DND-41 (cell line): ENCODE data around the gene FBXW12.

Source experiments
- ATAC-seq: fragments of 200-7000 bp; cut with Tn5 transposase; 3 replicates; pipeline ENCODE4 v1.9.1; 2021; ENCODE audit warnings: low read depth; ENCODE audit not compliant: insufficient read depth
- DNase-seq: peaks from one replicate; pipeline ENCODE4 v3.0.0-alpha.2; 2020
- H2AFZ ChIP-seq: 2 replicates; pipeline ENCODE4 v1.6.0; 2012; ENCODE audit warnings: low read depth, low read length
- H3K27ac ChIP-seq: 2 replicates; pipeline ENCODE4 v1.5.1; 2012; ENCODE audit warnings: low read length, inconsistent platforms
- H3K27me3 ChIP-seq: fragments of 200-600 bp; sonication (generic); 2 replicates; pipeline ENCODE4 v1.6.0; 2012; ENCODE audit warnings: low read length, mild to moderate bottlenecking, inconsistent platforms; ENCODE audit not compliant: insufficient read depth, poor library complexity
- H3K36me3 ChIP-seq: 2 replicates; pipeline ENCODE4 v1.5.1; 2012; ENCODE audit warnings: low read length, inconsistent platforms; ENCODE audit not compliant: insufficient read depth
- H3K4me1 ChIP-seq: 2 replicates; pipeline ENCODE4 v1.5.1; 2012; ENCODE audit warnings: mild to moderate bottlenecking, low read length; ENCODE audit not compliant: insufficient read depth
- H3K4me2 ChIP-seq: 2 replicates; pipeline ENCODE4 v1.6.0; 2012; ENCODE audit warnings: mild to moderate bottlenecking, moderate library complexity, low read length, inconsistent platforms; ENCODE audit not compliant: insufficient read depth
- H3K4me3 ChIP-seq, 2 experiments: fragments of 200-600 bp in 1 of 2; shearing (Covaris generic) in 1 of 2; 2 replicates each; pipeline ENCODE4 v1.5.1; 2012 to 2016; ENCODE audit warnings: inconsistent platforms in 2 of 2, low read length in 2 of 2, mild to moderate bottlenecking in 2 of 2, low read depth in 1 of 2, moderate library complexity in 1 of 2
- H3K79me2 ChIP-seq: 2 replicates; pipeline ENCODE4 v1.6.0; 2012; ENCODE audit warnings: low read length, inconsistent platforms; ENCODE audit not compliant: insufficient read depth
- H3K9ac ChIP-seq: 2 replicates; pipeline ENCODE4 v1.6.0; 2012; ENCODE audit warnings: low read depth, mild to moderate bottlenecking, inconsistent platforms, low read length, moderate library complexity
- H3K9me3 ChIP-seq: 2 replicates; pipeline ENCODE4 v1.5.1; 2012; ENCODE audit warnings: low read length, moderate library complexity, mild to moderate bottlenecking, inconsistent platforms; ENCODE audit not compliant: insufficient read depth, severe bottlenecking
- H4K20me1 ChIP-seq: 2 replicates; pipeline ENCODE4 v1.6.0; 2012; ENCODE audit warnings: low read length; ENCODE audit not compliant: insufficient read depth
- EZH2 ChIP-seq: IDR thresholded peaks from 3 replicates; pipeline ENCODE4 v1.6.1; 2012; ENCODE audit warnings: borderline replicate concordance, low read depth, mild to moderate bottlenecking, moderate library complexity, low read length, inconsistent platforms; ENCODE audit not compliant: severe bottlenecking
- TF ChIP-seq, protein P1 (sequence below): IDR thresholded peaks from 2 replicates; pipeline ENCODE4 v1.5.1; 2012; ENCODE audit warnings: borderline replicate concordance, low read length, moderate library complexity, mild to moderate bottlenecking; ENCODE audit not compliant: poor library complexity, severe bottlenecking; ENCODE audit errors: extremely low read depth

Gene FBXW12

DNA sequence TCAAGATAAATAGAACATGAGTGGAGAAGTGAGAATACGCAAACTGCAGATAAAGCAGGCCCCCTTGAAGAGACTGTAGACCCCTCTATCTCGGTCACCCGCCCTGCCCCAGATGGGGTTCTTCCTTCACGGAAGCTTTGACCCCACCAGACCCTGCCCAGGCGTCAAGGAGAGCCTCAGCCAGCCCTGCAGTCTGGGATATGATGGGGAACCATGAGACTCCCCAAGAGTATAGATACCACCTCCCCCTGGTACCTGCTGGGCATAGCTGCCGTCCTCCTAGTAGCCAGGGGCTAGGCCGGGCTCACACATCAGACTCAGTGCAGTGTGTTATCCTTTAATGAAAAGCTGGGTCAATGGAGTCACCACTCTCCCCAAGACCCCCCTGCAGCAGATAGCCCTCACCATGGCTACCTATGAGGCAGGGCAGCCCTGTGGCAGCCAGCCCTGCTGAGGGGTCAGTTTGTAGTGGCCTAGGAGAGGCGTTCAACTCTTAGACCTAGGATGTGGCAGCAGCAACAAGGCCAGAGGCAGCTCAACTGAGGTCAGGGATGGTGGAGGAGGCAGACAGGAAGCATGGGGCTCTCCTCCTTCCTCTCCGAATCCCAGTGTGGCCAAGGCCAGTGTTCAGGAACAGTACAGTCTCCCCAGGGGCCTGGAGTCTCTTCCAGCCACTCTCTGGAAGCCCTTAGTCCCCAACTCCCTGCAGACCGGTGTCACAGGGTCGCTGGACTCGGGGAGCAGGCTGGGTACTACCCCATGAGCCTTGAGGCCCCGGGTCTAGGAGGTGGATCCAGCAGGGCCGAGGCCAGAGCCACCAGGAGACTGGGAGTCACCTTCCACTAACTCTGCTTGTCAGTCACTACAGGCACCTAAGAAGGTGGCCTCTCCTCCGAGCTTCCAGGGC, 31.8 kb downstream of the FBXW12 start:
- TF ChIP-seq EZH2 = no peak
- TF ChIP-seq, protein P1, sequence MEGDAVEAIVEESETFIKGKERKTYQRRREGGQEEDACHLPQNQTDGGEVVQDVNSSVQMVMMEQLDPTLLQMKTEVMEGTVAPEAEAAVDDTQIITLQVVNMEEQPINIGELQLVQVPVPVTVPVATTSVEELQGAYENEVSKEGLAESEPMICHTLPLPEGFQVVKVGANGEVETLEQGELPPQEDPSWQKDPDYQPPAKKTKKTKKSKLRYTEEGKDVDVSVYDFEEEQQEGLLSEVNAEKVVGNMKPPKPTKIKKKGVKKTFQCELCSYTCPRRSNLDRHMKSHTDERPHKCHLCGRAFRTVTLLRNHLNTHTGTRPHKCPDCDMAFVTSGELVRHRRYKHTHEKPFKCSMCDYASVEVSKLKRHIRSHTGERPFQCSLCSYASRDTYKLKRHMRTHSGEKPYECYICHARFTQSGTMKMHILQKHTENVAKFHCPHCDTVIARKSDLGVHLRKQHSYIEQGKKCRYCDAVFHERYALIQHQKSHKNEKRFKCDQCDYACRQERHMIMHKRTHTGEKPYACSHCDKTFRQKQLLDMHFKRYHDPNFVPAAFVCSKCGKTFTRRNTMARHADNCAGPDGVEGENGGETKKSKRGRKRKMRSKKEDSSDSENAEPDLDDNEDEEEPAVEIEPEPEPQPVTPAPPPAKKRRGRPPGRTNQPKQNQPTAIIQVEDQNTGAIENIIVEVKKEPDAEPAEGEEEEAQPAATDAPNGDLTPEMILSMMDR = no peak
- Histone ChIP-seq H3K4me1 (no peaks in the 10 kb centered on the region), H3K79me2 (no peaks in the 10 kb centered on the region), H3K27ac (no peak overlapping the region), H3K9me3 (no peaks in the 10 kb centered on the region), H2AFZ (no peak overlapping the region), H4K20me1 (0 out of 2 replicates have a peak, but pooled peaks cover 6% of the 10 kb centered on the region), H3K27me3 (no peaks in the 10 kb centered on the region), H3K4me2 (no peak overlapping the region), H3K9ac (no peak overlapping the region), H3K36me3 (no peaks in the 10 kb centered on the region), H3K4me3 (no peak overlapping the region)
- ATAC-seq = no peak
- DNase-seq = peak; percentile 2

DNA sequence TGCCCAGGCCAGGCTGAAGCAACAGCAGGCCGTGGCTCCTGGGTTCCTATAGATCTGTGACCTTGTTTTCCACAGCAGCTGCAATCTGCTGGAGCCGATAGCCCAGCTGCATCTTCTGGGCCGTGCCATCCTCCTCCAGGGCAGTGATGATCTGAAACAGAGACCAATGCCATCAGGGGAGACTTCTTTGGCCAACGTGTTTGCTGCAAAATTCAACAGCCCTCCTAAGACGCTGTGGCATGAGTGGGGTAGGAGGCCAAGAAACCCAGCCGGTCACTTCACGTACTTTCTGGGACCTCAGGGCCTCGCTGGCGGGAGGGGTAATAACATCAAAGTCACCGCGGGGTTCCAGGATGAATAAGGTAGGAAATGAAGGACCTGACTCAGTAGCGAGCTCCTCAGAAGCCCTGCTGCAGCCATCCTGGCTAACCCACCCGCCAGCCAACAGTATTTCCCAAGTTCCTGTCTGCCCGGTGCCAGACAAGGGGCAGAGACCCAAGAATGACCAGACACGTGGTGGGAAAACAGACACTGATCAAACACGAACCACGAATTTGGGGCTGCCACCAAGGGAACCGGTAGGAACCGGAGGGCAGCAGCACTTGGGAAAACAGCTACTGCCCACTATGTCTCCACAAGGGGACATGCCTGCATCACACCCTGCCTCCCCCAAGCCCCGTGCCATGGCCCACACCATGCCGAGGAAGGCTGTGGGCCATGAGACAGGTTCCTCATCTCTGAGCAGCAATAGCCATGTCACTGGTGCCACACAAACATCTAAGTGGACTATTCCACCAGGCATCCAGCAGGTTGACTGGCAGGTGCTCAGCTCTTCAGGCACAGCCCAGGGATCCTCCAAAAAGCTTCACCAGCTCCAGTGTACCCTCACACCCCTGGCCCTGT, 32.7 kb downstream of the FBXW12 start:
- Histone ChIP-seq H4K20me1 (0 out of 2 replicates have a peak, but pooled peaks cover 6% of the 10 kb centered on the region), H3K36me3 (no peaks in the 10 kb centered on the region), H3K27ac (no peak overlapping the region), H3K79me2 (no peaks in the 10 kb centered on the region), H3K4me2 (no peak overlapping the region), H3K4me1 (no peaks in the 10 kb centered on the region), H3K9ac (no peak overlapping the region), H3K27me3 (no peaks in the 10 kb centered on the region), H2AFZ (no peak overlapping the region), H3K9me3 (no peaks in the 10 kb centered on the region), H3K4me3 (no peak overlapping the region)
- TF ChIP-seq, protein P1 = no peak
- TF ChIP-seq EZH2 = no peak
- ATAC-seq (no peak), DNase-seq (peak; percentile 0)

DNA sequence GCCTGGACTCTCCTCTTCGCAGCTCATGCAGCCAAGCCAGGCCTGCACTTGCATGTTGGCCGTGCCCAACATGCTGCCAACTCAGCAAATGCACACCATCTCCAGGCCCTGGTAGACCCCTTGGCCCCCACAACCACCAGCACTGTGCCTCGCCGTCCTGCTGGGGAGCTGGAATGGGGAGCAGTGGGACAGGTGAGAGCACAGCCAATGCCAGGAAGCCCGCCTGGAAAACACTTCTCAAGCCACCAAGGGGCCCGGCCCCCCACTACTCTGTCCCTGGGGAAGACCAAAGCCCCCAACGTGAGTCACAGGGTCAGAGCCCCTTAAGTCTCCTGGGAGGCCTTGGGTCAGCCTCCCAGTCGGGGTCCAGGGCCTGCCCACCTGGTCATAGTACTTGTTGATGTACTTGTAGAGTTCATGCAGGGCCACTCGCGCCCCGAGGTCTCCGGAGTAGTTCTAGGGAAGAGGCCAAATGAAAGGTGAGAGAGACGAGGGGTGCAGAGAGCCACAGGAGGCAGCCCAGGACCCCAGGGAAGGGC, 33.4 kb downstream of the FBXW12 start:
- H3K4me3 ChIP-seq = no peak overlapping the region
- no peaks in the 10 kb centered on the region for H3K36me3 ChIP-seq
- no peaks in the 10 kb centered on the region for H3K4me1 ChIP-seq
- TF ChIP-seq EZH2 = no peak
- TF ChIP-seq, protein P1 = no peak
- H3K27ac ChIP-seq = no peak overlapping the region
- H3K79me2 ChIP-seq = no peaks in the 10 kb centered on the region
- no peak overlapping the region for H3K4me2 ChIP-seq
- peaks cover 6% of the 10 kb centered on the region; the same call in 1 of the 2 replicates for H4K20me1 ChIP-seq
- no peak for ATAC-seq
- H3K9me3 ChIP-seq = no peaks in the 10 kb centered on the region
- no peak overlapping the region for H2AFZ ChIP-seq
- no peak overlapping the region for H3K9ac ChIP-seq
- no peaks in the 10 kb centered on the region for H3K27me3 ChIP-seq
- DNase-seq = peak; percentile 2
